HG02763 (cell line): ENCODE data around the gene DNAJC24.

Source experiments
- ATAC-seq: cut with Tn5 transposase; IDR thresholded peaks from one replicate; pipeline ENCODE4 v1.9.1; 2021; ENCODE audit warnings: mild to moderate bottlenecking, moderate library complexity; ENCODE audit not compliant: unreplicated experiment

The DNAJC24 gene

GRCh38 chr11:31480930-31481329 lies 111.3 kb downstream of the DNAJC24 start:
- ATAC-seq: no peak
